IMR-90 (cell line): ENCODE results near the gene UBN1. TPM values are rescaled to one million over a fixed set of nuclear protein-coding genes. Genes with fewer than 3 reads are reported as not detected.

Source experiments
- ATAC-seq: fragments of 200-7000 bp; cut with Tn5 transposase; 2 replicates; pipeline ENCODE4 v1.9.1; 2020; ENCODE audit warnings: low read depth, mild to moderate bottlenecking, moderate library complexity
- BruUV-seq: library from RNA; stranded (reverse); fragments of 400-500 nt; replicated peaks from 2 replicates; lab custom pipeline; 2021; lab: Mats Ljungman, UMichigan
- CTCF ChIA-PET: fragments of 300-600 bp; formaldehyde crosslinking; extraction: SDS; loops from one replicate; lab custom pipeline; 2021; ENCODE audit warnings: antibody characterized with exemption; lab: Yijun Ruan, JAX
- POLR2A ChIA-PET: fragments of 300-600 bp; sonication (Branson Sonifier 250); formaldehyde crosslinking; loops from one replicate; lab custom pipeline; 2022; ENCODE audit warnings: antibody characterized with exemption; ENCODE audit not compliant: unreplicated experiment; lab: Charles Lee
- DNase-seq: peaks from one replicate; pipeline ENCODE4 v3.0.0; 2013
- H2AFZ ChIP-seq: replicated peaks from 2 replicates; pipeline ENCODE3; 2013; ENCODE audit warnings: low read length, mild to moderate bottlenecking; ENCODE audit not compliant: poor library complexity
- H2AK5ac ChIP-seq: 2 replicates; pipeline ENCODE4 v1.6.1; 2013; ENCODE audit warnings: low read depth, low read length, inconsistent platforms
- H2AK9ac ChIP-seq: replicated peaks from 2 replicates; pipeline ENCODE3; 2013; ENCODE audit warnings: mild to moderate bottlenecking, low read depth, low read length, moderate library complexity; ENCODE audit not compliant: poor library complexity
- H2BK120ac ChIP-seq: 2 replicates; pipeline ENCODE4 v1.6.1; 2013; ENCODE audit warnings: low read depth, low read length, inconsistent platforms
- H2BK15ac ChIP-seq: 3 replicates; pipeline ENCODE4 v1.6.1; 2013; ENCODE audit warnings: low read depth, low read length, inconsistent platforms
- H2BK20ac ChIP-seq: 2 replicates; pipeline ENCODE4 v1.6.1; 2013; ENCODE audit warnings: low read depth, mild to moderate bottlenecking, inconsistent platforms, low read length, moderate library complexity
- H2BK5ac ChIP-seq: 2 replicates; pipeline ENCODE4 v1.6.1; 2013; ENCODE audit warnings: mild to moderate bottlenecking, low read depth, low read length, inconsistent platforms; ENCODE audit not compliant: poor library complexity, severe bottlenecking
- H3K14ac ChIP-seq: replicated peaks from 2 replicates; pipeline ENCODE4 v1.6.1; 2013; ENCODE audit warnings: low read depth, low read length, inconsistent platforms
- H3K18ac ChIP-seq: 2 replicates; pipeline ENCODE4 v1.6.1; 2013; ENCODE audit warnings: low read depth, low read length, control low read depth
- H3K23ac ChIP-seq: 2 replicates; pipeline ENCODE4 v1.6.1; 2013; ENCODE audit warnings: low read depth, low read length, inconsistent platforms
- H3K27ac ChIP-seq: 2 replicates; pipeline ENCODE4 v1.5.1; 2013; ENCODE audit warnings: mild to moderate bottlenecking, control low read depth, low read length; ENCODE audit not compliant: insufficient read depth
- H3K27me3 ChIP-seq: 2 replicates; pipeline ENCODE4 v1.6.1; 2013; ENCODE audit warnings: low read length; ENCODE audit not compliant: control insufficient read depth, insufficient read depth
- H3K36me3 ChIP-seq: 2 replicates; pipeline ENCODE4 v1.6.1; 2013; ENCODE audit warnings: low read length, mixed read lengths; ENCODE audit not compliant: control insufficient read depth, insufficient read depth
- H3K4ac ChIP-seq: 2 replicates; pipeline ENCODE4 v1.6.1; 2013; ENCODE audit warnings: low read depth, low read length, inconsistent platforms
- H3K4me1 ChIP-seq: 2 replicates; pipeline ENCODE4 v1.6.1; 2013; ENCODE audit warnings: low read length, mixed read lengths; ENCODE audit not compliant: control insufficient read depth, insufficient read depth
- H3K4me2 ChIP-seq: 2 replicates; pipeline ENCODE4 v1.6.1; 2013; ENCODE audit warnings: low read depth, mild to moderate bottlenecking, control low read depth, low read length, moderate library complexity
- H3K4me3 ChIP-seq: 2 replicates; pipeline ENCODE4 v1.5.1; 2013; ENCODE audit warnings: low read depth, mild to moderate bottlenecking, control low read depth, low read length, moderate library complexity; ENCODE audit not compliant: insufficient read depth
- H3K56ac ChIP-seq: 2 replicates; pipeline ENCODE4 v1.6.1; 2013; ENCODE audit warnings: low read length, inconsistent platforms; ENCODE audit not compliant: insufficient read depth; ENCODE audit errors: extremely low read depth
- H3K79me1 ChIP-seq, 2 experiments: 2 replicates each; pipeline ENCODE4 v1.6.1; 2013; ENCODE audit warnings: low read length in 2 of 2, inconsistent platforms in 1 of 2, low read depth in 1 of 2
- H3K9ac ChIP-seq: 2 replicates; pipeline ENCODE4 v1.6.1; 2013; ENCODE audit warnings: low read depth, low read length, control low read depth
- H3K9me1 ChIP-seq: 2 replicates; pipeline ENCODE4 v1.6.1; 2013; ENCODE audit warnings: low read length, inconsistent platforms; ENCODE audit not compliant: insufficient read depth
- H3K9me3 ChIP-seq: 2 replicates; pipeline ENCODE4 v1.6.1; 2013; ENCODE audit warnings: low read length; ENCODE audit not compliant: control insufficient read depth, insufficient read depth
- H4K20me1 ChIP-seq: 2 replicates; pipeline ENCODE4 v1.6.1; 2013; ENCODE audit warnings: low read length, inconsistent platforms; ENCODE audit not compliant: insufficient read depth
- H4K5ac ChIP-seq: 2 replicates; pipeline ENCODE4 v1.6.1; 2013; ENCODE audit warnings: mild to moderate bottlenecking, low read depth, low read length, control low read depth
- H4K8ac ChIP-seq, 2 experiments: 2 replicates each; pipeline ENCODE4 v1.6.1; 2013; ENCODE audit warnings: low read depth in 2 of 2, low read length in 2 of 2, control low read depth in 1 of 2, inconsistent platforms in 1 of 2
- H4K91ac ChIP-seq: 2 replicates; pipeline ENCODE4 v1.6.1; 2013; ENCODE audit warnings: low read depth, low read length, inconsistent platforms; ENCODE audit not compliant: insufficient read depth
- MAFK ChIP-seq: IDR thresholded peaks from 2 replicates; pipeline ENCODE4 v1.6.1; 2012; ENCODE audit warnings: low read depth, low read length, improper control_type of control experiment
- MXI1 ChIP-seq: IDR thresholded peaks from 2 replicates; pipeline ENCODE4 v1.6.1; 2012; ENCODE audit warnings: low read depth, mild to moderate bottlenecking, low read length, moderate library complexity, borderline replicate concordance
- NFE2L2 ChIP-seq: fragments of 150-350 bp; IDR thresholded peaks from 2 replicates; pipeline ENCODE4 v1.6.1; 2016; ENCODE audit warnings: low read depth, mild to moderate bottlenecking, low read length
- SMC3 ChIP-seq: fragments of 150-350 bp; IDR thresholded peaks from 2 replicates; pipeline ENCODE4 v1.6.1; 2016; ENCODE audit warnings: low read depth, mild to moderate bottlenecking, antibody characterized with exemption, low read length, moderate library complexity
- WGBS, 2 experiments: methylation state at CpG; one replicate each; pipeline versions ENCODE4 v1.1.5 to v1.1.7; 2013; ENCODE audit warnings: missing lambda C conversion rate in 2 of 2; ENCODE audit not compliant: insufficient read length in 1 of 2; ENCODE audit errors: extremely low coverage in 2 of 2; 5-methylcytosine and 5-hydroxymethylcytosine counted together
- dilution Hi-C: fragments of 300-500 bp; cut with HindIII; formaldehyde crosslinking; loops from one replicate; pipeline ENCODE4 v1.14.3; 2018; ENCODE audit warnings: low sequenced_read_pairs; ENCODE audit not compliant: unreplicated experiment
- in situ Hi-C: fragments of 300-500 bp; cut with MboI; formaldehyde crosslinking; loops from 3 replicates; pipeline ENCODE4 v1.14.3; 2019; ENCODE audit warnings: low sequenced_read_pairs, inconsistent platforms, mixed read lengths
- intact Hi-C: fragments of 100-400 bp; cut with micrococcal nuclease; formaldehyde crosslinking; loops from 2 replicates; pipeline ENCODE4 v1.10.0; 2022
- polyA plus RNA-seq, 3 experiments: library from polyadenylated mRNA; depleted of rRNA; stranded (reverse); fragments of >200 nt; gene quantifications; 2 replicates each; pipeline ENCODE4 v1.2.3, GENCODE V29; 2012; ENCODE audit warnings: low replicate concordance in 1 of 3
- total RNA-seq: library from RNA; depleted of rRNA; stranded (reverse); fragments of >200 nt; gene quantifications from 2 replicates; pipeline ENCODE4 v1.2.3, GENCODE V29; 2012

UBN1 gene
- total and polyA plus RNA-seq, 2 of the 4 experiments (the other 2 are of a cell fraction), result 5.7 to 16.3 TPM

DNA sequence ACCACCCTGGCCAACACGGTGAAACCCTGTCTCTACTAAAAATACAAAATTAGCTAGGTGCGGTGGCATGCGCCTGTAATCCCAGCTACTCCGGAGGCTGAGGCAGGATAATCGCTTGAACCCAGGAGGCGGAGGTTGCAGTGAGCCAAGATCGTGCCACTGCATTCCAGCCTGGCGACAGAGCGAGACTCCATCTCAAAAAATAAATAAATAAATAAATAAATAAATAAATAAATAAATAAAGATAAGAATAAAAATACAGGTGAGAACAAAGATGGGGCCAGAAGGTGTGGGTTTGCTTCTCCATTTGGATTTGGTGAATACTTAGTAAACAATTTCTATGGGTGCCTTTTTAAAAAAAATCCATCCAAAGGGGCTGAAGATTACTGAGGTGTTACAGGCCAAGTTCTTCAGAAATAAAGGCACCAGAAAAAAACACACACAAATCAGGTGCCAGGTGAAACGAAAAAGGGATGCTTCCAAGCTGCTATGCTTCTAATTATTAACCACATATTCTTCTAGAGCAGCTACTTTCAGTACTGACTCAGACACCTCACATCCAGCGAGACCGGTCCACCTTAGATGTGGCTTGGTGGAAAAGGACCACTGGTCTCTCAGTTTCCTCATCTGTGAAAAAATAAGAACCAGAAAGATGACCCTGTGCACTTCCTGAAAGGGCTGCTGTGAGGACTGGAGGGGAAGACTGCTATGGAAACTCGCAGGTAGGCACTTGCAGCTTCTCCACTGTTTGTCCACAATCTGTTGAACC is 9.4 kb upstream of the UBN1 start:
- BruUV-seq, result no TSS peak
- Histone ChIP-seq H3K9me1 (no peaks in the 10 kb centered on the region), H4K20me1 (peaks cover 25% of the 10 kb centered on the region), H3K18ac (no peak overlapping the region), H2BK20ac (no peak overlapping the region), H3K9me3 (no peaks in the 10 kb centered on the region), H2BK120ac (no peak overlapping the region), H2BK15ac (no peak overlapping the region), H3K27me3 (no peaks in the 10 kb centered on the region), H3K56ac (no peak overlapping the region), H3K4me3 (no peak overlapping the region), H4K91ac (no peak overlapping the region), H2AK5ac (no peak overlapping the region), H3K14ac (no peak overlapping the region), H3K79me1 (peaks cover 42 to 62% of the 10 kb centered on the region in 2 experiments), H2AFZ (no peak overlapping the region), H3K4me2 (no peak overlapping the region), H4K8ac (no peak overlapping the region), H3K9ac (no peak overlapping the region), H3K4ac (no peak overlapping the region), H3K4me1 (no peaks in the 10 kb centered on the region), H3K27ac (no peak overlapping the region), H4K5ac (no peak overlapping the region), H2AK9ac (peak overlapping the region; percentile 3), H2BK5ac (no peak overlapping the region), H3K23ac (no peak overlapping the region), H3K36me3 (peaks cover 59% of the 10 kb centered on the region)
- intact Hi-C loops, result no loop called here
- DNase-seq (no peak), ATAC-seq (no peak)
- ChIA-PET POLR2A (no interaction called here), CTCF (no interaction called here)
- 91% methylated on average over 4 of the region's 13 CpGs; no CpG with 5 or more reads in 1 of the 2 experiments for WGBS, 2 experiments
- dilution Hi-C loops, result no loop called here
- in situ Hi-C loops, result no loop called here
- no peak for TF ChIP-seq SMC3
- TF ChIP-seq NFE2L2, result no peak
- TF ChIP-seq MAFK, result no peak
- TF ChIP-seq MXI1, result no peak
